IMR-90 (cell line): ENCODE results near the gene VAT1L. TPM values are rescaled to one million over a fixed set of nuclear protein-coding genes. Genes with fewer than 3 reads are reported as not detected.

Source experiments
- ATAC-seq: fragments of 200-7000 bp; cut with Tn5 transposase; 2 replicates; pipeline ENCODE4 v1.9.1; 2020; ENCODE audit warnings: low read depth, mild to moderate bottlenecking, moderate library complexity
- BruUV-seq: library from RNA; stranded (reverse); fragments of 400-500 nt; replicated peaks from 2 replicates; lab custom pipeline; 2021; lab: Mats Ljungman, UMichigan
- CTCF ChIA-PET: fragments of 300-600 bp; formaldehyde crosslinking; extraction: SDS; loops from one replicate; lab custom pipeline; 2021; ENCODE audit warnings: antibody characterized with exemption; lab: Yijun Ruan, JAX
- POLR2A ChIA-PET: fragments of 300-600 bp; sonication (Branson Sonifier 250); formaldehyde crosslinking; loops from one replicate; lab custom pipeline; 2022; ENCODE audit warnings: antibody characterized with exemption; ENCODE audit not compliant: unreplicated experiment; lab: Charles Lee
- DNase-seq: peaks from one replicate; pipeline ENCODE4 v3.0.0; 2013
- H2AFZ ChIP-seq: replicated peaks from 2 replicates; pipeline ENCODE3; 2013; ENCODE audit warnings: low read length, mild to moderate bottlenecking; ENCODE audit not compliant: poor library complexity
- H2AK5ac ChIP-seq: 2 replicates; pipeline ENCODE4 v1.6.1; 2013; ENCODE audit warnings: low read depth, low read length, inconsistent platforms
- H2AK9ac ChIP-seq: replicated peaks from 2 replicates; pipeline ENCODE3; 2013; ENCODE audit warnings: mild to moderate bottlenecking, low read depth, low read length, moderate library complexity; ENCODE audit not compliant: poor library complexity
- H2BK120ac ChIP-seq: 2 replicates; pipeline ENCODE4 v1.6.1; 2013; ENCODE audit warnings: low read depth, low read length, inconsistent platforms
- H2BK15ac ChIP-seq: 3 replicates; pipeline ENCODE4 v1.6.1; 2013; ENCODE audit warnings: low read depth, low read length, inconsistent platforms
- H2BK20ac ChIP-seq: 2 replicates; pipeline ENCODE4 v1.6.1; 2013; ENCODE audit warnings: low read depth, mild to moderate bottlenecking, inconsistent platforms, low read length, moderate library complexity
- H2BK5ac ChIP-seq: 2 replicates; pipeline ENCODE4 v1.6.1; 2013; ENCODE audit warnings: mild to moderate bottlenecking, low read depth, low read length, inconsistent platforms; ENCODE audit not compliant: poor library complexity, severe bottlenecking
- H3K14ac ChIP-seq: replicated peaks from 2 replicates; pipeline ENCODE4 v1.6.1; 2013; ENCODE audit warnings: low read depth, low read length, inconsistent platforms
- H3K18ac ChIP-seq: 2 replicates; pipeline ENCODE4 v1.6.1; 2013; ENCODE audit warnings: low read depth, low read length, control low read depth
- H3K23ac ChIP-seq: 2 replicates; pipeline ENCODE4 v1.6.1; 2013; ENCODE audit warnings: low read depth, low read length, inconsistent platforms
- H3K27ac ChIP-seq: 2 replicates; pipeline ENCODE4 v1.5.1; 2013; ENCODE audit warnings: mild to moderate bottlenecking, control low read depth, low read length; ENCODE audit not compliant: insufficient read depth
- H3K27me3 ChIP-seq: 2 replicates; pipeline ENCODE4 v1.6.1; 2013; ENCODE audit warnings: low read length; ENCODE audit not compliant: control insufficient read depth, insufficient read depth
- H3K36me3 ChIP-seq: 2 replicates; pipeline ENCODE4 v1.6.1; 2013; ENCODE audit warnings: low read length, mixed read lengths; ENCODE audit not compliant: control insufficient read depth, insufficient read depth
- H3K4ac ChIP-seq: 2 replicates; pipeline ENCODE4 v1.6.1; 2013; ENCODE audit warnings: low read depth, low read length, inconsistent platforms
- H3K4me1 ChIP-seq: 2 replicates; pipeline ENCODE4 v1.6.1; 2013; ENCODE audit warnings: low read length, mixed read lengths; ENCODE audit not compliant: control insufficient read depth, insufficient read depth
- H3K4me2 ChIP-seq: 2 replicates; pipeline ENCODE4 v1.6.1; 2013; ENCODE audit warnings: low read depth, mild to moderate bottlenecking, control low read depth, low read length, moderate library complexity
- H3K4me3 ChIP-seq: 2 replicates; pipeline ENCODE4 v1.5.1; 2013; ENCODE audit warnings: low read depth, mild to moderate bottlenecking, control low read depth, low read length, moderate library complexity; ENCODE audit not compliant: insufficient read depth
- H3K56ac ChIP-seq: 2 replicates; pipeline ENCODE4 v1.6.1; 2013; ENCODE audit warnings: low read length, inconsistent platforms; ENCODE audit not compliant: insufficient read depth; ENCODE audit errors: extremely low read depth
- H3K79me1 ChIP-seq, 2 experiments: 2 replicates each; pipeline ENCODE4 v1.6.1; 2013; ENCODE audit warnings: low read length in 2 of 2, inconsistent platforms in 1 of 2, low read depth in 1 of 2
- H3K9ac ChIP-seq: 2 replicates; pipeline ENCODE4 v1.6.1; 2013; ENCODE audit warnings: low read depth, low read length, control low read depth
- H3K9me1 ChIP-seq: 2 replicates; pipeline ENCODE4 v1.6.1; 2013; ENCODE audit warnings: low read length, inconsistent platforms; ENCODE audit not compliant: insufficient read depth
- H3K9me3 ChIP-seq: 2 replicates; pipeline ENCODE4 v1.6.1; 2013; ENCODE audit warnings: low read length; ENCODE audit not compliant: control insufficient read depth, insufficient read depth
- H4K20me1 ChIP-seq: 2 replicates; pipeline ENCODE4 v1.6.1; 2013; ENCODE audit warnings: low read length, inconsistent platforms; ENCODE audit not compliant: insufficient read depth
- H4K5ac ChIP-seq: 2 replicates; pipeline ENCODE4 v1.6.1; 2013; ENCODE audit warnings: mild to moderate bottlenecking, low read depth, low read length, control low read depth
- H4K8ac ChIP-seq, 2 experiments: 2 replicates each; pipeline ENCODE4 v1.6.1; 2013; ENCODE audit warnings: low read depth in 2 of 2, low read length in 2 of 2, control low read depth in 1 of 2, inconsistent platforms in 1 of 2
- H4K91ac ChIP-seq: 2 replicates; pipeline ENCODE4 v1.6.1; 2013; ENCODE audit warnings: low read depth, low read length, inconsistent platforms; ENCODE audit not compliant: insufficient read depth
- BHLHE40 ChIP-seq: fragments of 150-350 bp; IDR thresholded peaks from 2 replicates; pipeline ENCODE4 v1.6.1; 2016; ENCODE audit warnings: mild to moderate bottlenecking, low read depth, low read length
- CEBPB ChIP-seq: IDR thresholded peaks from 2 replicates; pipeline ENCODE4 v1.6.1; 2012; ENCODE audit warnings: low read depth, low read length, improper control_type of control experiment
- CHD1 ChIP-seq: IDR thresholded peaks from 2 replicates; pipeline ENCODE4 v1.6.1; 2012; ENCODE audit warnings: low read depth, low read length, improper control_type of control experiment
- CTCF ChIP-seq: conservative IDR thresholded peaks from 2 replicates; pipeline ENCODE4 v1.5.1; 2012; ENCODE audit warnings: mild to moderate bottlenecking, low read depth, low read length, improper control_type of control experiment
- ELK1 ChIP-seq: fragments of 150-350 bp; IDR thresholded peaks from 2 replicates; pipeline ENCODE4 v1.6.1; 2016; ENCODE audit warnings: low read depth, mild to moderate bottlenecking, low read length, moderate library complexity, borderline replicate concordance
- FOS ChIP-seq: fragments of 150-350 bp; IDR thresholded peaks from 2 replicates; pipeline ENCODE4 v1.6.1; 2016; ENCODE audit warnings: low read depth, low read length
- MAFK ChIP-seq: IDR thresholded peaks from 2 replicates; pipeline ENCODE4 v1.6.1; 2012; ENCODE audit warnings: low read depth, low read length, improper control_type of control experiment
- MAZ ChIP-seq: IDR thresholded peaks from 2 replicates; pipeline ENCODE4 v1.6.1; 2012; ENCODE audit warnings: low read depth, mild to moderate bottlenecking, low read length, improper control_type of control experiment, moderate library complexity, borderline replicate concordance
- MXI1 ChIP-seq: IDR thresholded peaks from 2 replicates; pipeline ENCODE4 v1.6.1; 2012; ENCODE audit warnings: low read depth, mild to moderate bottlenecking, low read length, moderate library complexity, borderline replicate concordance
- NFE2L2 ChIP-seq: fragments of 150-350 bp; IDR thresholded peaks from 2 replicates; pipeline ENCODE4 v1.6.1; 2016; ENCODE audit warnings: low read depth, mild to moderate bottlenecking, low read length
- POLR2A ChIP-seq: IDR thresholded peaks from 2 replicates; pipeline ENCODE4 v1.6.1; 2012; ENCODE audit warnings: mild to moderate bottlenecking, low read depth, low read length
- RAD21 ChIP-seq: IDR thresholded peaks from 2 replicates; pipeline ENCODE4 v1.6.1; 2012; ENCODE audit warnings: low read length, improper control_type of control experiment
- RCOR1 ChIP-seq: IDR thresholded peaks from 2 replicates; pipeline ENCODE4 v1.6.1; 2012; ENCODE audit warnings: mild to moderate bottlenecking, low read length, improper control_type of control experiment; ENCODE audit not compliant: insufficient replicate concordance
- RFX5 ChIP-seq: IDR thresholded peaks from 2 replicates; pipeline ENCODE4 v1.8.0; 2012; ENCODE audit warnings: low read depth, mild to moderate bottlenecking, low read length, moderate library complexity
- SMC3 ChIP-seq: fragments of 150-350 bp; IDR thresholded peaks from 2 replicates; pipeline ENCODE4 v1.6.1; 2016; ENCODE audit warnings: low read depth, mild to moderate bottlenecking, antibody characterized with exemption, low read length, moderate library complexity
- USF2 ChIP-seq: fragments of 150-350 bp; IDR thresholded peaks from 2 replicates; pipeline ENCODE4 v1.6.1; 2017; ENCODE audit warnings: mild to moderate bottlenecking, antibody characterized with exemption, low read length, low read depth
- WGBS, 2 experiments: methylation state at CpG; one replicate each; pipeline versions ENCODE4 v1.1.5 to v1.1.7; 2013; ENCODE audit warnings: missing lambda C conversion rate in 2 of 2; ENCODE audit not compliant: insufficient read length in 1 of 2; ENCODE audit errors: extremely low coverage in 2 of 2; 5-methylcytosine and 5-hydroxymethylcytosine counted together
- dilution Hi-C: fragments of 300-500 bp; cut with HindIII; formaldehyde crosslinking; loops from one replicate; pipeline ENCODE4 v1.14.3; 2018; ENCODE audit warnings: low sequenced_read_pairs; ENCODE audit not compliant: unreplicated experiment
- in situ Hi-C: fragments of 300-500 bp; cut with MboI; formaldehyde crosslinking; loops from 3 replicates; pipeline ENCODE4 v1.14.3; 2019; ENCODE audit warnings: low sequenced_read_pairs, inconsistent platforms, mixed read lengths
- intact Hi-C: fragments of 100-400 bp; cut with micrococcal nuclease; formaldehyde crosslinking; loops from 2 replicates; pipeline ENCODE4 v1.10.0; 2022
- polyA plus RNA-seq, 3 experiments: library from polyadenylated mRNA; depleted of rRNA; stranded (reverse); fragments of >200 nt; gene quantifications; 2 replicates each; pipeline ENCODE4 v1.2.3, GENCODE V29; 2012; ENCODE audit warnings: low replicate concordance in 1 of 3
- total RNA-seq: library from RNA; depleted of rRNA; stranded (reverse); fragments of >200 nt; gene quantifications from 2 replicates; pipeline ENCODE4 v1.2.3, GENCODE V29; 2012

Gene VAT1L
- total and polyA plus RNA-seq, 2 of the 4 experiments (the other 2 are of a cell fraction): 15.4 to 18.5 TPM

- no peak for TF ChIP-seq NFE2L2
- no peak for TF ChIP-seq BHLHE40
- TF ChIP-seq CEBPB: no peak
- no peak for TF ChIP-seq RFX5
- TF ChIP-seq MXI1: no peak
- no peak for TF ChIP-seq RAD21
- no peak for TF ChIP-seq FOS
- TF ChIP-seq POLR2A: no peak
- no peak for TF ChIP-seq RCOR1
- TF ChIP-seq USF2: no peak
- no peak for TF ChIP-seq MAFK
- TF ChIP-seq MAZ: no peak
- TF ChIP-seq SMC3: no peak
- TF ChIP-seq CTCF: no peak
- no peak for TF ChIP-seq ELK1
- no peak for TF ChIP-seq CHD1
- Histone ChIP-seq H4K91ac (no peak overlapping the region), H3K9ac (no peak overlapping the region), H3K23ac (no peak overlapping the region), H3K18ac (no peak overlapping the region), H4K5ac (no peak overlapping the region), H2BK20ac (no peak overlapping the region), H2BK15ac (no peak overlapping the region), H3K4me3 (no peak overlapping the region), H3K36me3 (no peaks in the 10 kb centered on the region), H3K4me1 (no peaks in the 10 kb centered on the region), H3K4me2 (no peak overlapping the region), H3K79me1 (no peaks in the 10 kb centered on the region), H3K27me3 (no peaks in the 10 kb centered on the region), H2AK9ac (no peak overlapping the region), H3K14ac (no peak overlapping the region), H2BK120ac (no peak overlapping the region), H2AFZ (no peak overlapping the region), H3K27ac (no peak overlapping the region), H3K9me1 (0 out of 2 replicates have a peak, but pooled peaks cover 2% of the 10 kb centered on the region), H3K56ac (no peak overlapping the region), H2BK5ac (no peak overlapping the region), H4K8ac (no peak overlapping the region), H2AK5ac (no peak overlapping the region), H3K4ac (no peak overlapping the region), H4K20me1 (no peaks in the 10 kb centered on the region), H3K9me3 (no peaks in the 10 kb centered on the region)
- no TSS peak for BruUV-seq
- ATAC-seq (no peak), DNase-seq (no peak)
- ChIA-PET POLR2A (no interaction called here), CTCF (interaction anchor here (0.7 kb wide), 1 partner anchor 259 kb away, joined by 4 read pairs; no protein-coding TSS in a partner anchor)
- in situ Hi-C loops: no loop called here
- dilution Hi-C loops: no loop called here
- WGBS, 2 experiments: 50% methylated on average over 2 of the region's 5 CpGs; no CpG with 5 or more reads in 1 of the 2 experiments
- intact Hi-C loops: no loop called here
Observed at GRCh38 chr16:77948835-77949234, 160.5 kb downstream of the VAT1L start.
